GM13976 (cell line): Measurements from ENCODE around the gene SNX8.
"Not testable (repeated sequence)": the region's sequence is repeated elsewhere in the genome, so short reads cannot be mapped to it uniquely, and the experiment has no call there.

Source experiments
- DNase-seq: peaks from one replicate; pipeline ENCODE4 v3.0.0; 2012; ENCODE audit warnings: low spot score
- CTCF ChIP-seq: IDR thresholded peaks from 2 replicates; pipeline ENCODE4 v1.5.1; 2012; ENCODE audit warnings: borderline replicate concordance, mild to moderate bottlenecking; ENCODE audit not compliant: insufficient read depth; ENCODE audit errors: extremely low read depth, missing control alignments, control extremely low read depth
- in situ Hi-C: fragments of 300-500 bp; cut with MboI; formaldehyde crosslinking; loops from one replicate; pipeline ENCODE4 v1.12.0; 2022; ENCODE audit warnings: low sequenced_read_pairs, mixed read lengths, inconsistent platforms; ENCODE audit not compliant: unreplicated experiment

SNX8 gene

GRCh38 chr7:2326951-2327350 is 12.7 kb upstream of the SNX8 start:
- no peak for DNase-seq
- in situ Hi-C loops = loop anchor here (25.0 kb wide), 1 partner anchor 740 kb away; no protein-coding TSS in a partner anchor
- no peak for TF ChIP-seq CTCF

GRCh38 chr7:2325162-2325561 is 10.9 kb upstream of the SNX8 start:
- no peak for TF ChIP-seq CTCF

GRCh38 chr7:2321020-2321419 is 6.8 kb upstream of the SNX8 start:
- TF ChIP-seq CTCF = no peak
- no peak for DNase-seq
- in situ Hi-C loops = no loop called here

More at GRCh38 chr7:2325162-2325561, 10.9 kb upstream of the SNX8 start:
- in situ Hi-C loops = loop anchor here (25.0 kb wide), 1 partner anchor 738 kb away; no protein-coding TSS in a partner anchor
- no peak for DNase-seq

- no peak for DNase-seq
- in situ Hi-C loops = no loop called here
- no peak for TF ChIP-seq CTCF
Measured at GRCh38 chr7:2317556-2318293, 3.5 kb upstream of the SNX8 start.

- no peak for DNase-seq
- TF ChIP-seq CTCF = no peak
Measured at GRCh38 chr7:2316578-2316977, 2.3 kb upstream of the SNX8 start.

GRCh38 chr7:2315787-2316186 is 1.5 kb upstream of the SNX8 start:
- in situ Hi-C loops = no loop called here
- DNase-seq = no peak
- no peak for TF ChIP-seq CTCF

More at GRCh38 chr7:2316578-2316977, 2.3 kb upstream of the SNX8 start:
- in situ Hi-C loops = no loop called here

- in situ Hi-C loops, DNase-seq: not testable (repeated sequence)
Measured at GRCh38 chr7:2314956-2315530, 802 bp upstream of the SNX8 start.
